HG02610 (cell line): ENCODE measurements around the gene HTR3B.
A peak's percentile ranks its signal among the peaks of the same experiment; 100 is the strongest.
"Not testable (repeated sequence)": the region's sequence is repeated elsewhere in the genome, so short reads cannot be mapped to it uniquely, and the experiment has no call there.

ENCODE experiments used
- ATAC-seq: cut with Tn5 transposase; IDR thresholded peaks from one replicate; pipeline ENCODE4 v1.9.1; 2021; ENCODE audit warnings: mild to moderate bottlenecking, moderate library complexity; ENCODE audit not compliant: unreplicated experiment

HTR3B gene

GRCh38 chr11:113884361-113884836 lies 20.2 kb upstream of the HTR3B start:
- ATAC-seq: no peak

GRCh38 chr11:113885897-113886296 lies 18.7 kb upstream of the HTR3B start:
- ATAC-seq: no peak

GRCh38 chr11:113888848-113889247 lies 15.7 kb upstream of the HTR3B start:
- no peak for ATAC-seq

DNA sequence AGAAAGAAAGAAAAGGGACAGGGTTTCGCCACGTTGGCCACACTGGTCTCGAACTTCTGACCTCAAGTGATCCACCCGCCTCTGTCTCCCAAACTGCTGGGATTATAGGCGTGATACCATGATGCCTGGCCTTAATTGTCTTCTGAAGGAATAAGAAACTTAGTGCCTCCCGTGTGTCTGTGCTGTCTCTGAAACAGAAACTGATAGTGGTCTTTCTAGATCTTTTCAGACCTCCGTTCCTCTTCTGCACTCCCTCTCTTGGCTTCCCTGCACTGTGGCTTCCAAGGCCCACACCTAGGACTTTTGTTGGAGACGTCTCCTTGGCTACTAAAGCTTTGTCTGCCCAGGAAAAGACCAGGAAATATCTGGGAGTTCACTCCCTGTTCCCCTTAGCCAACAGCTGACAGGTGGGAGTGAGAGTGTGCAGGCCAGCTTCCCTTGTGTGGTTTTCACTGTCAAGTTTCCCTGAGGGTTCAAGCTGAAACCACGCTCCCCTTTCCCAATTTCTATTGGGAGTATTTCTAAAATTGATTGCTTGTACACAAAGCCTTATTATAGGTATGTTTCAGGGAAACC lies 10.1 kb upstream of the HTR3B start:
- ATAC-seq: peak; percentile 55

- no peak for ATAC-seq
Observed at GRCh38 chr11:113895367-113896155, 9.0 kb upstream of the HTR3B start.

- ATAC-seq: no peak
Observed at GRCh38 chr11:113896156-113896879, 8.3 kb upstream of the HTR3B start.

DNA sequence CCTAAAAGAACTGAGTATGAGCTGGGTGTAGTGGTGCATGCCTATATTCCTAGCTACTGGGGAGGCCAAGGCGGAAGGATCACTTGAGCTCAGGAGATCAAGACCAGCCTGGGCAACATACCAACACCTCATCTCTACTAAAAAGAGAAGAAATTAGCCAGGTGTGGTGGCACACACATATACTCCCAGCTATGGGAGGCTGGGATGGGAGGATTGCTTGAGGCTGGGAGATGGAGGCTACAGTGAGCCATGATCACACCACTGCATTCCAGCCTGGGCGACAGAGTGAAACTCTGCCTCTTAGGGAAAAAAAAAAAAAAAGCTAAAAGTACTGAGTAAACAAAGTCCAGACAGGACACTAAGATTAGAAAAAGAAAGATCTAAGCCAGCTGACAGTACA lies 3.5 kb upstream of the HTR3B start:
- no peak for ATAC-seq

DNA sequence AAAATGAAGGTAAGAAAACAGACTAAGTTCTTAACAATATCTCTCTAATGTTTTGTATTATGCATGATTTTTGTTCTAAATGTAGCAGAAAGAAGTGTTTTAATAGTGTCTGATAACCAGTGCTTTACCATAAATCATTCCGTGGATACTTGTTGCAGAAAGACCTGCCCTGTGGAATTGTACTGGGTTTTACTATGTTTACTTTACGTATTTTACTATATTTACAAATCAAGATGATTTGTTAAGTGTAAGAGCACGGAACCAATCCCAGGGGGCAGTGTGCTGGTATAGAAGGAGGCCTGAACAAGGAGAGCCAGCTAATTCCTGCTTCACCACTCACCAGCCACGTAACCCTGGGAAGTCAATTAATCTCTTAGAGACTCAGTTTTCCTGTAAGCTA lies 1.4 kb downstream of the HTR3B start:
- ATAC-seq: no peak

- no peak for ATAC-seq
Observed at GRCh38 chr11:113906516-113906915, 1.9 kb downstream of the HTR3B start.

- no peak for ATAC-seq
Observed at GRCh38 chr11:113907152-113907551, 2.6 kb downstream of the HTR3B start.

DNA sequence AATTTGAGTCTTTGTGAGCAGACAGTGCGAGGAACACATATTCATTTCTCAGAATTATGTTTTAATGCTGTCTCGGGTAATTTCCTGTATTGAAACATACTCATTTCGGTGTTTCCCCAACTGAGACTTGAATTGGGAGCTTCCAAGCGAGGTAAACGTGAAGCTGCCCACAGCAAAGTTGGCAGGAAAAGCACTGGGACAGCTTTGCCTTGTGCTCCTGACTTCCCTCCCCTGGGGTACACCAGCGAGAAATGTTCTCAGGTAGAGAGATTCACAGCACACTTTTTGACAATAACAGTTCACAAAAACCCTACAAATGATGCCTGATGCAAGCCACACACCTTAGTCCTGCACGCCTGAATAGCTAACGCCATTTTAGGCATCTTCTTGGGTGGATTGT lies 3.1 kb downstream of the HTR3B start:
- ATAC-seq: no peak

- no peak for ATAC-seq
Observed at GRCh38 chr11:113908098-113908497, 3.5 kb downstream of the HTR3B start.

DNA sequence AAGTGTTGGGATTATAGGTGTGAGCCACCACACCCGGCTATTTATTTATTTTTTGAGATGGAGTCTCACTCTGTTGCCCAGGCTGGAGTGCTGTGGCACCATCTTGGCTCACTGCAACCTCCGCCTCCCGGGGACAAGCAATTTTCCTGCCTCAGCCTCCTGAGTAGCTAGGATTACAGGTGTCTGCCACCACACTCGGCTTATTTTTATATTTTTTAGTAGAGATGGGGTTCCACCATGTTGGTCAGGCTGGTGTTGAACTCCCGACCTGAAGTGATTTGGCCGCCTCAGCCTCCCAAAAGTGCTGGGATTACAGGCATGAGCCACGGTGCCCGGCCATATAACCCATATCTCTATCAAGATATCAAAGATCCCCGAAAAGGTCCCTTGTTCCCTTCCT lies 6.9 kb downstream of the HTR3B start:
- not testable (repeated sequence) for ATAC-seq

GRCh38 chr11:113923572-113923971 lies 19.0 kb downstream of the HTR3B start:
- ATAC-seq: no peak

- no peak for ATAC-seq
Observed at GRCh38 chr11:113926273-113927197, 21.9 kb downstream of the HTR3B start.

GRCh38 chr11:113928311-113928710 lies 23.7 kb downstream of the HTR3B start:
- ATAC-seq: no peak

- no peak for ATAC-seq
Observed at GRCh38 chr11:113932788-113933187, 28.2 kb downstream of the HTR3B start.

- ATAC-seq: not testable (repeated sequence)
Observed at GRCh38 chr11:113934193-113934592, 29.6 kb downstream of the HTR3B start.

- ATAC-seq: no peak
Observed at GRCh38 chr11:113934761-113935160, 30.2 kb downstream of the HTR3B start.

DNA sequence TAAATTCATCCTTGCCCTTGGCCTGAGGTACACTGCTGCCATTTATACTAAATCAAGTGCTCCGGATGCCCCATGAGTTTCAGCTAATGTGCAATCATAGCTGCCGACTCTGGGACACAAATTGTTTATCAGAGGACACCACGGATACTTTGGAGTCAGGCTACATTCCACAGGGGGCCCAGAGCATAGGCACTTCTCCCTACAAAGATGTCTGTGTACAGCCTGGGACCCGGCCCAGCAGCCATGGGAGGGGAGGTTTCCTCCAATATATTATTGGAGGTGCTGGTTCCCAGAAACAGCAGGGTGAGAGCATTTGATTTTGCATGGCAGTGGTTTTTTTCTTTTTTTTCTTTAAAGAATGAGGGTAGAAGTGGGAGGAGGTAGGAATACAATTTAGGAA lies 31.3 kb downstream of the HTR3B start:
- ATAC-seq: no peak

DNA sequence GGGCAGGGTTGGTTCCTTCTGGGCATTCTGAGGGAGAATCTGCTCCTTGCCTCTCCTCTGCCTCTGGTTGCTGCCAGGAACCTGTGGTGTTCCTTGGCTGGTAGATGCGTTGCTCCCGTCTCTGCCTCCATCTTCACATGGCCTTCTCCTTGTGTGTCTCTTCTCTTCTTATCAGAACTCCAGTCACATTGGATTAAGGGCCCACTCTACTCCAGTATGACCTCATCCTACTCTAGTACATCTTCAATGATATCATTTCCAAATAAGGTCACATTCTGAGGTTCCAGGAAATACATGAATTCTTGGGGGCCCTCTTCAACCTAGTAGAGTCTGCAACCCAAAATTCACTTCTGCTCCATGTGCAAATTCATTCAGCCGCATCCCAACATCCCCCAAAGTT lies 33.3 kb downstream of the HTR3B start:
- no peak for ATAC-seq
